ENCODE results near the gene AP3D1.
A peak's percentile ranks its signal among the peaks of the same experiment; 100 is the strongest.
"Not testable (repeated sequence)": the region's sequence is repeated elsewhere in the genome, so short reads cannot be mapped to it uniquely, and the experiment has no call there.

The AP3D1 gene

DNA sequence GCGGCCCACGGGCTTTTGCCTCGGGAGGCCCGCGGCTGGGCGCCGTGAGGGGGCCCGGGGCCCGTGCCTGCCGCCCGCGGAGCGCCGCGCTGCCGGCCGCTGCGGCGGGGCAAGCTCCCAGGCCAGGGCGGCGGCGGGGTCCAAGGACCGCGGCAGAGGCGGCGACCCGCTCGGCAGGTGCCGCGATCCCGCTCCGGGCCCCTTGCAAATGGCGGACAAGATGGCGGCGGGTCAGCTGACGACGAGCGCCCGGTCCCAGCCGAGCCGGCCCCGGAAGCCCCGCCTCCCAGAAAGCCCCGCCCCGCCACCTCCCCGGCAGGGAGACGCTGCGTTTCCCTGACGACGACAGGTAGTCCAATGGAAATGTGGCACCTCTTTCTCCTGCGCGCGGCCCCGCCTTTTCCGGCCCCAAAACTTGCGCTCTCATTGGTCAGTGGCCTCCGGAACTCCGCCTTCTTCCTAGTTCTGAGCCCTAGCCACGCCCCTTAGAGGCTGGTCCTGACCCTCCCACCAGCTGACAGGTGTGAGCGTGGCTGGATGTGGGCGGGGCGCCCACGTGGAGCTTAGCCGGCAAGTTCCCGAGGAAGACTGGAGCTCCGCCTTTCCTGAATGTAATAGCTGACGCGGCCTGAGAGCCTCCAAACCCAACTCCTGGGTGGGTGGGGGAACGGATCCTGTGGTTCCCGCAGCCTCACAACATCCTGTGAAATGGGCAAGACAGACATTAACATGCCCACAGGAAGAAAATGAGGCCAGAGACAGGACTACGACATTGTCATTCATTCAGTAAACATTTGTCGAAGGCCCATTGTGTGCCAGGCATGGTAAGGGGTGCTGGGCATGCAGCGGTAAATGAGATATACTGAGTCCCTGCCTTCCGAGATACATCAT, at the start of gene AP3D1:
Gene AP3D1 (minus strand): TSS at position 228 of the 891 bp plus-strand sequence. CDS start 232 bp downstream, outside the sequence.
- peak; percentile 100 for DNase-seq (ENCODE audit: low read depth in 2 of 2)

DNA sequence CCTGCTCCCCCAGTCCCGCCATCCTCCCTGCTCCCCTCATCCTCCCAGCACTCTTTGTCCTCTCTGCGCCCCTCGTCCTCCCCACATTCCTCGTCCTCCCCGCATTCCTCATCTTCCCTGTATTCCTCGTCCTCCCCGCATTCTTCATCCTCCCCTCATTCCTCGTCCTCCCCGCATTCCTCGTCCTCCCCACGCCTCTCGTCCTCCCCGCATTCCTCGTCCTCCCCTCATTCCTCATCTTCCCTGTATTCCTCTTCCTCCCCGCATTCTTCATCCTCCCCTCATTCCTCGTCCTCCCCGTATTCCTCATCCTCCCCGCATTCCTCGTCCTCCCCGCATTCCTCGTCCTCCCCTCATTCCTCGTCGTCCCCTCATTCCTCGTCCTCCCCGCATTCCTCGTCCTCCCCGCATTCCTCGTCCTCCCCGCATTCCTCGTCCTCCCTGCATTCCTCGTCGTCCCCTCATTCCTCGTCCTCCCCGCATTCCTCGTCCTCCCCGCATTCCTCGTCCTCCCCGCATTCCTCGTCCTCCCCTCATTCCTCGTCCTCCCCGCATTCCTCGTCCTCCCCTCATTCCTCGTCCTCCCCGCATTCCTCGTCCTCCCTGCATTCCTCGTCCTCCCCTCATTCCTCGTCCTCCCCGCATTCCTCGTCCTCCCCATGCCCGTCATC, 49.4 kb upstream of the AP3D1 start:
- DNase-seq (ENCODE audit: low read depth in 2 of 2), result not testable (repeated sequence)

DNA sequence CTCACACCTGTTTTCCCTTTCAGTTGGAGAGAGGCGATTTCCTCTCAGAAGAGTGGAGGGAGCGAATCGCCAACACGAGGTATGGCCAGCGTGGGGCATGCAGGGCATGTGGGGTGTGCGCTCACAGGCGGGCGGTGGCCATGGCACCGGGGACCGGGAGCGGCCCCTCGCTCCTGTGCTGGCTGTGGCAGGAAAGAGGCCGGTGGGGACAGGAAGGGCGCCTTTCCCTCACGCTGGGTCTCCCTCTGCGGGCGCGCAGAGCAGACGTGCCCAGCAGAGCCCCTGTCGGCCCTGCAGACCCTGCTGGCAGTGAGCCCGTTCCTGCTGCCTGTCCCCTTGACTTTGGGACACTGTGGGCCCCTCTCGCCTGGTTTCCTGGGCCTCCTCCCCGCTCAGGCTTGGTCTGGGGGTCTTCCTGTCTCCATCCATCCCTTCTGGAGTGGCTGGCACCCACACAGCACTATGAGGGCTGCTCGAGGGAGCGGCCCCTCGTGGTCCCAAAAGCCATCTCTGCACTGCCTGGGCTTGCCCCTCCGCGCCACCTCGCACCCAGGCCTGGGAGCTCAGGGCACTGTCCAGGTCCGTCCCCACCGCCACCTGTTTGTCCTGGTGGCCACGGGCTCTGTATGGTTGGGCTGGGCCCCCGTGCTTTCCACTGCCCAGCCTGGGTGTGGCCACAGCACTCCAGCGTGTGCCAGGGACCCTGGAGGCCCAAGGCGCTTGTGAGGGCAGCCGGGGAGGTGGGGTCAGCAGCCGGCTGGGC, 48.7 kb upstream of the AP3D1 start:
- no peak for DNase-seq (ENCODE audit: low read depth in 2 of 2)

DNA sequence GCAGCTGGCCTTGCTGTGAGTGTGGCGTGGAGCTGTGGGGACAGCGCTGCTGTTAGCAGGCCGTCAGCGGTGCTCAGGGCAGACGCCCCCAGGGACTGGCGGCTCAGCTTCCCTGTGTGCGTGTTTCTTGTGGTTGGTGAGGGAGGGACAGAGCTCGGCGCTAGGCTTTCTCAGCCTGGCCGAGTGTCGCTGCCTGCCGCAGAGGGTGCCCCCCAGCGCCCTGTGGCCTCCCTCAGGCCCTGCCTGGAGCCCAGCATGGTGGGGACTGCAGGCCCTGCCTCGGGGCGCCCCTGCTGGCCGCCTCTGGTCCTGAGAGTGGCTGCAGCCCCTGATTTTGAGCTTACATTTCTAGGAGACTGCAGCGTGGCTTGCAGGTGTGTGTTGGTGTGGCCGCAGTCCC, 47.8 kb upstream of the AP3D1 start:
- DNase-seq (ENCODE audit: low read depth in 2 of 2), result no peak

DNA sequence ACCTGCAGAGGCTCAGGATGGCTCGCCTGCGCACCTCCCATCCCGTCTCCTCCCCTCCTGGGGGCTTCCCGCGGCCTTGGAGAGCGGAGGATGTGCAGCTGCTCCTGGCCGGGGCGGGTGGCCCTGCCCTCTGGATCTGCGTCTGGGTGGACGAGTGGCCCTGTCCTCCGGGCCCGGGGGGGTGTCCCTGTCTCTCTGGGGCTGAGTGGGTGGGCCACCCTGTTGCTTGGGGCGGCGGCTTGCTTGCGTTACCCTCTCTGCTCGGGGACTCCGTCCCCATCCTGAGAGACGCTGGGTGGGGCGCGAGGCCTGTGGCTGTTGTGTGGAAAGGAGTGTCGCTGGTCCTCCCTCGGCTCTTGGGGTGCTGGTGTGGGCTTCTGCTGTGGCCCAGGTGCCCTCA, 47.0 kb upstream of the AP3D1 start:
- DNase-seq (ENCODE audit: low read depth in 2 of 2), result no peak

DNA sequence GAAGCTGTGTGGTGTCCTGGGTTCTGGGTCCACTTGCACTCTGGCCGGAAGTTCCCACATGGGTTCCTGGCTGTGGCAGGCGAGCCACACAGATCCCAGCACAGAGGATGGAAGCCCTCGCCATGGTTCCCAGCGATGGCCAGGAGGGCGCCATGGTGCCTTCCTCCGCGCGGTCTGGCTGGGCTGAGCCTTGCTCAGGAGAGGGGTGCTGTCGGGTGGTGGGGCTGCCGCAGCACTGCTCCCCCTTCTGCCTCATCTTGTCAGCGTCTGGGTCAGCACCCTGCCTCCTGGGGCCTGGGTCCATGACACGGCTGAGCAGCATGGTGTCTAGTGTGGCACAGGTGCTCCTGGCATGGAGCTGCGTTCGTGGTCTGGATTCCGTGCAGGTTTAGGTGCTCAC, 45.9 kb upstream of the AP3D1 start:
- no peak for DNase-seq (ENCODE audit: low read depth in 2 of 2)

DNA sequence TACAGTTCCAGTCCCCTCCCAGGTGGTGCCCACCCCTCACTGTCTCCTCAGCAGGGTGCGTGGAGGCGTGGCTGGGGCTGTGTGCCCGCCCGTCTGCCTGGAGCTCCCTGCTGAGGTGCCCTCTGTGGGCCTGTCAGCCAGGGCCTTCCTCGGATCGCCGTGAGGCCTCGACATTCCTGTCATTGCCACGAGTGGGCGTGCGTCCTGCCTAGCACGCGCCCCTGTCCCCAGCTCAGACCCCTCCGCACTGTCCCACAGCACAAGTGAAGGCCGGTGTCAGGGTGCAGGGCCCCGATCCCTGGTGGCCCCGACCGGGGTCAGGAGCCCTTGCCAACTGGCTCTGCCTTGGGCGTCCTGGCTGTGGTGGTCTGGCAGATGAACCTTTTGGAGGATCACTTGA, 44.5 kb upstream of the AP3D1 start:
- DNase-seq (ENCODE audit: low read depth in 2 of 2), result no peak

DNA sequence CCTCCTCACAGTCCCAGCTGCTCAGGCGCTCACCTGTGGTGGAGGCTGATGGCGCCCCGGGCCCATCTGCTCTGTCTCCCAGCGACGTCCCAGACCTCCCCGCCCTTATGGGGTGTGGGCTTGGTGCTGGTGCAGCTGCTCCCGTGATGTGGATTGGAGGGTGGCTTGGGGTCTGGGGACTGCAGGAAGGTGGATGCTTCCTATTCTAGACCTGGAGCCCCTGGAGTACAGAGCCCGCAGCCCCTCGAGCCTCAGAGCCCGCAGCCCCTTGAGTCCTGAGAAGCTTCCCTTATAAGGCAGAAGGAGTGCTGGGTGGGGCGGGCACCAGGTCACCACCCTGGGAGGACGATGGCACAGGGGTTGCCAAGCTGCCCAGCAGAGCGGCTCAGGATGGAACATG, 44.0 kb upstream of the AP3D1 start:
- no peak for DNase-seq (ENCODE audit: low read depth in 2 of 2)

DNA sequence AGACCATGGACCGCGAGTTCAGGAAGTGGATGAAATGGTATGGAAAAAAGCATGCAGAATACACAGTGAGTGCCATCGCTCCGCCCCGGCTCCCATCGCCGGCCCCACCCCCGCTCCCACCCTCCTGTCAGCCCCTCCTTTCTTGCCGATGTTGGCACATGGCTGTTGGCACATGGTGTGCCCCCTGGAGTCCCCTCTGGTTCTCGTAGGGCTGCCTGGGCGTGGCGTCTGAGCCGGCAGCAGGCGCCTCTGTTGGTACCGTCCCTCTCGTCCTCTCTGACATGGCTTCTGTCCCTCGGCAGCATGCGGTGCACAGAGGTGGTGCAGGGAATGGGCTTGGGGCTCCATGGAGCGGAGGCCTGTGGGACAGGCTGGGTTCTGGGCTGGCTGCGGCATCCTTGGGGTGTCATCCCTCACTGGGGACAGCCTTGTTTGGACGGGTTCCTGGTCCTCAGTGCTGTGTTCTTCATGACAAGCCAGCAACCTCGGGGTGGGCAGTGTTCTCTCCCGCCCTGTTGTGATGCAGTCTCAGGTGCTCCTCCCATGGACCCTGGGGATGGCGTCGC, 43.2 kb upstream of the AP3D1 start:
- no peak for DNase-seq (ENCODE audit: low read depth in 2 of 2)

DNA sequence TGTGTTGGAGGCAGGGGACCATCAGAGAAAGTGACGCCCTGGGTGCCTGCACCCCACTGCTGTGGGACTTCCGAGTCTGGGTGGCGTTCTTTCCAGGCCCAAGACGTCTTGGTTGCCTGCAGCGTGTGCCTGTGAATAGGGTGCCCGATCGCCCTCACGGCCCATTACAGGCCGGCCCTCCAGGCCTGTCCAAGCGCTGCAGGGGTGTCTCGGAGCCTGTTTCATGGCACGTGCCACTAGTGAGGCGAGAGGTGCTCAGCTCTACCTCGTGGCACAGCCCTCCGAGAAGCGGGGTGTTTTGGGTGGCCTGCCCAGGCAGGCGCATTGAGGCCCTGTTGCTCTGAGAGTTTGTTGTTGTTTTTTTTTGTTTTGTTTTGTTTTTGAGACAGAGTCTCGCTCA, 42.4 kb upstream of the AP3D1 start:
- no peak for DNase-seq (ENCODE audit: low read depth in 2 of 2)

DNA sequence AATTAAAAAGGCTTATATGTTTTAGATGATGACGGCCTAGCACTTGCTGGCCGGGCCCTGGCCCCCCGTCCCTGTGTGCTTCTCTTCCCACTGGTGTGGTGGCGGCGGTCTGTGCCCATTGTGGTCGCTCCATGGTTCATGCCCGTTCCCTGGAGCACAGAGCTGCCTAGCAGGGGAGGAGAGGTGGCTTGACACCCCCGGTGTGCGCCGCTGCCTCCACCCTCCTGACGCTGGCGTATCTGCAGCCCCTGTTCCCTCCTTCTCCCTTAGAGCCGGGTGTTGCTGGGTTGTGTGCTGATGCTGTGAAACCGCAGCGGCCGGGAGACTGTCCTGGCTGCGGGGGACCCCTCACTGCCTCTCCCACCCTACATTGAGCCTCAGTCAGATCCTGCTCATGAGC, 41.5 kb upstream of the AP3D1 start:
- DNase-seq (ENCODE audit: low read depth in 2 of 2), result no peak

DNA sequence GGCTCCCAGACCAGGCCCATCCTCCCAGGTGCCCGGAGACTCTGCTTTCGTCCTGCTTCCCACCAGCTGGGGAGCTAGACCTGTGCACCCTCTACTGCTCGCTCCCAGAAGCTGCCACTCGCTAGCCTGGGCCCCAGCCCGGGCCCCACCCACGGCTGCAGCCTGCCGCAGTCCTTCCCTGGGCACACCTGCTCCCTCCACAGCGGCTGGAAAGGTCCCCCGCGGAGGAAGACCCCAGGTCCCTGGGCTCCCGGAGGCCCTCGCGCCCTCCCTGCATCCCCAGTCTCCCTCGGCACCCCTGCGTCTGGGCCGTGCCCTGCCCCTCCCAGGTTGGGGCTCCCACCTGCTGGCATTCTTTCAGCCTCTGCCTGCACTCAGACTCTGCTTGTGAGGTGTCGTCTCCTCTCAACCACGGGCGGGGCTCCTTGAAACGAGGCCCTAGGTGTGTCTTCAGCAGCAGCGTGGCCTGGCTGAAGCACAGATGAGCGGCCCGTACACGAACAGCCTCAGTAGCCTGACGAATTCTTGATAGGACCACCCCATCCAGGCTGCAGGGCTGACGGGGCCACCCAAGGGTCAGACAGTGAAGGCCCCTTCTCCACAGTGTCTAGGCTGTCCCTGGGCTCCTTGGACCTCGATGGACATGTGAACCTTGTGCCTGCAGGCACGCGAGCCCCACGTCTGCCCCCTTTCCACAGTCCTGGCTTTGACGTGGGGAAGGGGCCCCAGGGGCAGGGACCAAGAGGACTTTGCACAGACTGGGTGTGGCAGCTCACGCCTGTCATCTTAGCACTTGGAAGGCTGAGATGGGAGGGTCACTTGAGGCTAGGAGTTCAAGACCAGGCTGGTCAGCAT, 40.3 kb upstream of the AP3D1 start:
- no peak for DNase-seq (ENCODE audit: low read depth in 2 of 2)

DNA sequence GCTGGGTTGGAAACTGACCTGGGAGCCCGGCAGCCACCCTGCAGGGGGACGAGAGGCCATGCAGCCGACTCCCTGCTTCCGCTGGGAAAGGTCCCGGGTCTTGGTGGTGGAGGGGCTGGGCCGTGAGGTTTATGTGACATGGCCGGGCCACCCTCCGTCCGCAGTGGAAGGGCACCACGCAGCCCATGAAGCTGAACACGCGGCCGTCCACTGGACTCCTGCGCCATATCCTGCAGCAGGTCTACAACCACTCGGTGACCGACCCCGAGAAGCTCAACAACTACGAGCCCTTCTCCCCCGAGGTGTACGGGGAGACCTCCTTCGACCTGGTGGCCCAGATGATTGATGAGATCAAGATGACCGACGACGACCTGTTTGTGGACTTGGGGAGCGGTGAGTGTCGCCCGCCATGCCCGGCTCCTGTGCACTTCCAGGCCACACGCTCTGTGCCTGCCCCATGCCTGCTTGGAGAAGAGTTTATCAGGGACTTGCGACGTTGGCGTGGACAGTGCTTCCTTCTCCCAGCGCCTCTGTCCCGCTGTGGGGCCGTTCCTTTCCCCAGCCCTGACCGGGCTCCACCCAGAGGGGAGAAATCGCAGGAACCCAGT, 39.6 kb upstream of the AP3D1 start:
- no peak for DNase-seq (ENCODE audit: low read depth in 2 of 2)

DNA sequence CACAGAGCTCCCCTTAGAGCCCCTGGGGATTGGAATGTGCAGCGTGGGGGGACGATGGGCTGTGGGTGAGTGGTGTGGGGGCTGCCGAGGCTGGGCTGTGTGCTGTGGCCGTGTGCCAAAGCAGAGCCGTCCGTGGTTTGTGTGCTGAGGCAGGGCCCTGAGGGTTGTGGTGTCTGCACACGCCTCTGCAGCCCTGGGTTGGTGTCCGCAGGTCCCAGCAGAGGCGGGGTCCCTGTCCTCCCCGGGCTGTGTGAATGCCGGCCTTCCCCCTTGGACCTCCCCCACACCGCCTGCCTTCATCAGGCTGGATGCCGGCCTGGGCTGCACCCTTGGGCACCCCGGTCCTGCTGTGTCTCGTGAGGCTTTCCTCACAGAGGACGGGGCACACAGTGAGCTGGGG, 38.5 kb upstream of the AP3D1 start:
- DNase-seq (ENCODE audit: low read depth in 2 of 2), result no peak

DNA sequence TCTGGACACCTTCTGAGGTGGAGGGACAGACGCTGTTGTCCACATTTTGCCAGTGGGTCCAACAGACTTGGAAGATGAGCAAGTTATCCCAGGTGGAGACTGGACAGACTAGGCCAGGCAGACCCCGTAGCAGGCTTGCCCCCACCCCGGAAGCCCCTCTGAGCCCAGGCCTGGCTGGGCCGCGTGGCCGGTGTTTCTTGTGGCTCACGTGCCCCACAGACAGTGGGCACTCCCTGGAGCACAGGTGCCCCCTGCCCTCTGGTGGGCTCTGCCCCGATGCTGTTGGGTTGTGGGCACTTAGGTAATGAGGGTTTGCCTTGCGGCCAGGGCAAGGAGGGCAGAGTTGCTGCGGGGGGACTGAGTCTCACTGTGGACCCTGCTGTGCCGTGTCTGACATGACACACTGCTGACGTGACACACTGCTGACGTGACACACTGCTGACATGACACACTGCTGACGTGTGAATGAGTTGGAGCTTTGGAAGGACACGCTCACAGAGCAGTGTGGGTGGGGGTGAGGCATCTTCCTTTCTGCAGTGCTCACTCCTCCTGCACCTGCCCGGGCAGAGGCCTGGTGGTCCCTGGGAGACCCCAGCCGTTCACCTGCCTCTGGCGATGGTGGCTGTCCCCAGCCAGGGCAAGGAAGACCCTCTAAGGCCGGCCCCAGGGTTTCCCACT, 37.5 kb upstream of the AP3D1 start:
- peak in 1 of 2 donors; percentile 21 for DNase-seq (ENCODE audit: low read depth in 2 of 2)

DNA sequence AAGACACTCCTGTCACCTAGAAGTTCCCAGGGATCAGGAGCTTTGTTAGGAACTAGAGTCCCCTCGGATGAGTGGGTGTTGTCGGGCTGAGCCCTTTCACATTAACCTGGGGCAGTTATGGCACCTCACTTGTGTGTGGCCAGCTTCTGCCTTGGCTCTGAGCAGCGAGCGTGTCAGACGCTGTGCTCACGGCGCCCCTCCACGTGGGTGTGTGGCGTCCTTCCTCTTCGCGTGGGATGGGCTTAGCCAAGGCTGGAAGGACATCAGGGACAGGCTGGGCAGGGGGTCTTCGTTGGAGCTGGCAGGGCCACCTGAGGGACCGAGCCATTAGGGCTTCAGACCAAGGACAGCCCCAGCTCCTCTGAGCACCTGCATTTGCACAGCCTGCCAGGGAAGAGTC, 35.8 kb upstream of the AP3D1 start:
- DNase-seq (ENCODE audit: low read depth in 2 of 2), result no peak

DNA sequence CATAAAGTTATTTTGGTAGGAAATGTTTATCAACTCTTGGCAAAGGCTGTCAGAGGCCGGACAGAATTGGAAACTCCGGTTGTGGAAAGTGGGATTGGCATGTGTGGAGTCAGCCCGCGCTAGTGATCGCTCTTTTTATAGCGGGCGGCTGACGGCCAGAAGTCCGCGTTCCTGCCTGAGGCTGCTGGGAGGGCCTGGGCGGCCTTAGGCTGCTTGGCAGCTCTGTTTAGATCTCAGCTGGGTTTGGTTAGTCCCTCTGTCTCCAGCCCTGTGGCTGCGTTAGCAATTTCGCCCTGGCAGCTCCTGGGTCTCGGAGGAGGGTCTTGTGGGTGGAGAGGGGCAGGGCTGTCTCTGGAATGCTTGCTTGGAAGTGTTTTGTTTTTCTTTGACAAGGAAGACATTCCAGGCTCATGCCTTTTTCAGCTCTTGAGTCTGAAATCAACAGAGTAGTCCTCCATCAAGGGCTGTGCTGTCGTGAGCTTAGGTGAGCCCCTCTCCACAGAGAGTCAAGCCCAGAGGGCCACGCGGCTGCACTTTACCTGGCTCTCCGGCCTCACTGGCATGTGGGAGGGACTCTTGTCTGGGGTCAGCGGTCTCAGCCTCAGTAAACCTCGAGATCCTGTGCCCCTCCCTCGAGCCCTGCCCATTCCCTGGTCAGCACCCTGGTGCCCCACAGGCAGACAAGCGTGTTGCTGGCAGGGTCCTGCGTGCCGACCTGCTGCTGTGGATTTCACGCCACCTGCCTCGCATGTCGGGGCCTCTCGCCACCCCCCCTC, 34.9 kb upstream of the AP3D1 start:
- DNase-seq (ENCODE audit: low read depth in 2 of 2), result no peak

DNA sequence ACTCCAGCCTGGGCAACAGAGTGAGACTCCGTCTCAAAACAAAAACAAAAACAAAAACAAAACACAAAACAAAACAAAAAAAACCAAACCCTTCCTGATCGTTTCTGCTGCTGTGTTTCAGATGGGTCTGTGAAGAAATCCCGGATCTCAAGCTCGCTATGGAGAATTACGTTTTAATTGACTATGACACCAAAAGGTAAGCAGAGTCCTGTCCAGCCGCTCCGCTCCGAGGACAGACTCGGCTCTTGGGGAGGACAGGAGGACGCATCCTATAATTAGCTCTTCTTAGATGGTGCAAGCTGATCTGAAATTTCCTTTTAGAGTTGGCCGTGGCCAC, 34.3 kb upstream of the AP3D1 start:
- DNase-seq (ENCODE audit: low read depth in 2 of 2), result no peak

DNA sequence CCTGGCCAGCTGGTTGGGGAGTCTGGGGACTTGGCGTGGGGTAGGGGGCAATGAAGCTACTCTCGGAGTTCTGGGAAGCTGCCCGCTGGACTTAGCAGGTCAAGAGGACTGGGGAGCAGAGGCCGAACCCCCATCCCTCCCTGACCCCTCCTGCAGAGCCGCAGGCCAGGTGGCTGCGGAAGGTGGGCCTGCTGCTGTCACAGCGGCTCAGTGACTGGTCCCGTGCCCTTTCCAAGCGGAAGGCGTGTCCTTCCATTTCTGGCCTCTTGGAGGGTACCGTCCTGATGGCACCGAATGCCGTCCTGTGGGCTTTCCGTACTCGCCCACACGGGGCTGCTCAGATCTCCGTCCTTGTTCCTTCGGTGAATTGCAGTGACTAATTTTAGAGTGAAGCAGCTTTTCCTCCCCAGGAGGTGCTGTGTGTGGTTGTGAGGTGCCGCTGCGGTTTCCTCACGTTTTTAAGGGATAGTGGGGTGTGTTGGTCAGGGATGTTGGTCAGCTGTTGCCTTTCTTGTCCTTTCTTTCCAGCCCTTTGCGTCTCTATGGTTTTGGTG, 33.1 kb upstream of the AP3D1 start:
- no peak for DNase-seq (ENCODE audit: low read depth in 2 of 2)

Data from stimulated activated CD8-positive, alpha-beta memory T cell treated with anti-CD3 and anti-CD28 coated beads, Interleukin-15, amount 100 ng/mL, for 48 hours (primary cell).